Effector memory CD8-positive, alpha-beta T cell (primary cell): ENCODE results near the gene MSX1.
"Not testable (repeated sequence)": the region's sequence is repeated elsewhere in the genome, so short reads cannot be mapped to it uniquely, and the experiment has no call there.

ENCODE experiments used
- ATAC-seq: fragments of 150-1000 bp; cut with Tn5 transposase; replicated peaks from 2 replicates; pipeline ENCODE4 v1.10.0; 2021; ENCODE audit warnings: mild to moderate bottlenecking, moderate library complexity
- DNase-seq, 3 experiments: peaks; one replicate each; pipeline ENCODE4 v3.0.0; 2021
- H3K27ac Mint-ChIP-seq, 2 donors: one replicate each; pipeline ENCODE4 v1.8.0; 2022; ENCODE audit warnings: mild to moderate bottlenecking in 2 of 2, mixed read lengths in 2 of 2, moderate library complexity in 2 of 2
- H3K27me3 Mint-ChIP-seq, 2 donors: one replicate each; pipeline ENCODE4 v1.8.0; 2022; ENCODE audit warnings: mixed read lengths in 2 of 2
- H3K36me3 Mint-ChIP-seq: one replicate; pipeline ENCODE4 v1.8.0; 2022; ENCODE audit warnings: mild to moderate bottlenecking, moderate library complexity, mixed read lengths; ENCODE audit not compliant: insufficient read depth
- H3K4me1 Mint-ChIP-seq, 2 donors: one replicate each; pipeline ENCODE4 v1.8.0; 2022; ENCODE audit warnings: low read depth in 2 of 2, mixed read lengths in 2 of 2
- H3K4me3 Mint-ChIP-seq, 2 donors: one replicate each; pipeline ENCODE4 v1.8.0; 2022; ENCODE audit warnings: mild to moderate bottlenecking in 2 of 2, mixed read lengths in 2 of 2, moderate library complexity in 2 of 2
- H3K9me3 Mint-ChIP-seq, 2 donors: one replicate each; pipeline ENCODE4 v1.8.0; 2022; ENCODE audit warnings: mixed read lengths in 2 of 2
- total RNA-seq, 9 experiments: gene quantifications; one replicate each; lab custom pipeline; 2026; lab: John Stamatoyannopoulos, UW

MSX1 gene
- total RNA-seq: 0 to 0.84 (median 0.10) reads per million in 9 experiments

GRCh38 chr4:4859325-4859798 is at the start of gene MSX1:
MSX1 (plus strand) TSS chr4:4859665; CDS start chr4:4859900, 235 bp downstream.
- H3K36me3 Mint-ChIP-seq: peaks cover 7% of the 10 kb centered on the region
- peak within 1 kb of the TSS in 1 of 2 donors; percentile 44 for H3K27ac Mint-ChIP-seq
- DNase-seq (no peak), ATAC-seq (peak; percentile 56)
- H3K27me3 Mint-ChIP-seq: peaks cover 83 to 87% of the 10 kb centered on the region in 2 donors
- H3K4me3 Mint-ChIP-seq: peak within 1 kb of the TSS; percentile 82 to 83
- no peaks in the 10 kb centered on the region for H3K9me3 Mint-ChIP-seq
- H3K4me1 Mint-ChIP-seq: peaks cover 27 to 28% of the 10 kb centered on the region in 2 donors

- Mint-ChIP-seq H3K4me1 (no peaks in the 10 kb centered on the region), H3K9me3 (peaks cover 1 to 16% of the 10 kb centered on the region in 2 donors), H3K36me3 (no peaks in the 10 kb centered on the region), H3K27me3 (peaks cover 40 to 50% of the 10 kb centered on the region in 2 donors), H3K4me3 (no peak overlapping the region), H3K27ac (no peak overlapping the region)
- ATAC-seq: no peak
- no peak for DNase-seq
Measured at GRCh38 chr4:4810092-4810774, 49.2 kb upstream of the MSX1 start.

GRCh38 chr4:4810778-4811177 is 48.7 kb upstream of the MSX1 start:
- peaks cover 3 to 16% of the 10 kb centered on the region in 2 donors for H3K9me3 Mint-ChIP-seq
- no peak overlapping the region for H3K27ac Mint-ChIP-seq
- H3K4me3 Mint-ChIP-seq: no peak overlapping the region
- H3K36me3 Mint-ChIP-seq: no peaks in the 10 kb centered on the region
- no peak for DNase-seq
- H3K27me3 Mint-ChIP-seq: peaks cover 43 to 50% of the 10 kb centered on the region in 2 donors
- ATAC-seq: no peak
- H3K4me1 Mint-ChIP-seq: no peaks in the 10 kb centered on the region

- Mint-ChIP-seq H3K4me3 (no peak overlapping the region), H3K36me3 (no peaks in the 10 kb centered on the region), H3K27ac (no peak overlapping the region), H3K27me3 (peaks cover 43 to 53% of the 10 kb centered on the region in 2 donors), H3K9me3 (peaks cover 5 to 21% of the 10 kb centered on the region in 2 donors), H3K4me1 (no peaks in the 10 kb centered on the region)
- ATAC-seq (no peak), DNase-seq (no peak)
Measured at GRCh38 chr4:4812145-4812794, 47.2 kb upstream of the MSX1 start.

- Mint-ChIP-seq H3K4me1 (no peaks in the 10 kb centered on the region), H3K9me3 (peaks cover 10 to 11% of the 10 kb centered on the region in 2 donors), H3K36me3 (no peaks in the 10 kb centered on the region), H3K27ac (no peak overlapping the region), H3K4me3 (no peak overlapping the region), H3K27me3 (peaks cover 10 to 11% of the 10 kb centered on the region in 2 donors)
- no peak for ATAC-seq
- no peak for DNase-seq
Measured at GRCh38 chr4:4818415-4819212, 40.9 kb upstream of the MSX1 start.

- Mint-ChIP-seq H3K4me1 (no peaks in the 10 kb centered on the region), H3K27ac (no peak overlapping the region), H3K27me3 (peaks cover 6 to 9% of the 10 kb centered on the region in 2 donors), H3K9me3 (peaks cover 10 to 11% of the 10 kb centered on the region in 2 donors), H3K36me3 (no peaks in the 10 kb centered on the region), H3K4me3 (no peak overlapping the region)
- ATAC-seq (no peak), DNase-seq (no peak)
Measured at GRCh38 chr4:4819213-4819606, 40.3 kb upstream of the MSX1 start.

GRCh38 chr4:4820261-4820660 is 39.2 kb upstream of the MSX1 start:
- H3K27ac Mint-ChIP-seq: no peak overlapping the region

GRCh38 chr4:4820739-4821138 is 38.7 kb upstream of the MSX1 start:
- H3K27ac Mint-ChIP-seq: no peak overlapping the region
- no peaks in the 10 kb centered on the region for H3K36me3 Mint-ChIP-seq
- DNase-seq (no peak), ATAC-seq (no peak)
- H3K4me3 Mint-ChIP-seq: no peak overlapping the region
- peaks cover 2 to 9% of the 10 kb centered on the region in 2 donors for H3K27me3 Mint-ChIP-seq
- peaks cover 9 to 10% of the 10 kb centered on the region in 2 donors for H3K9me3 Mint-ChIP-seq
- no peaks in the 10 kb centered on the region for H3K4me1 Mint-ChIP-seq

More at GRCh38 chr4:4820261-4820660, 39.2 kb upstream of the MSX1 start:
- ATAC-seq (no peak), DNase-seq (no peak)
- Mint-ChIP-seq H3K4me3 (no peak overlapping the region), H3K27me3 (peaks cover 3 to 9% of the 10 kb centered on the region in 2 donors), H3K9me3 (peaks cover 9 to 10% of the 10 kb centered on the region in 2 donors), H3K36me3 (no peaks in the 10 kb centered on the region), H3K4me1 (no peaks in the 10 kb centered on the region)

- Mint-ChIP-seq H3K36me3 (no peaks in the 10 kb centered on the region), H3K27me3 (peaks cover 7 to 9% of the 10 kb centered on the region in 2 donors), H3K9me3 (peaks cover 10 to 12% of the 10 kb centered on the region in 2 donors), H3K27ac (no peak overlapping the region), H3K4me1 (no peaks in the 10 kb centered on the region), H3K4me3 (no peak overlapping the region)
- DNase-seq: no peak
- no peak for ATAC-seq
Measured at GRCh38 chr4:4821577-4821976, 37.9 kb upstream of the MSX1 start.

GRCh38 chr4:4822286-4822685 is 37.2 kb upstream of the MSX1 start:
- H3K36me3 Mint-ChIP-seq, DNase-seq, H3K9me3 Mint-ChIP-seq, H3K27me3 Mint-ChIP-seq, H3K4me3 Mint-ChIP-seq, H3K27ac Mint-ChIP-seq, H3K4me1 Mint-ChIP-seq, ATAC-seq: not testable (repeated sequence)

GRCh38 chr4:4823621-4824162 is 35.8 kb upstream of the MSX1 start:
- Mint-ChIP-seq H3K9me3 (peaks cover 0 to 9% of the 10 kb centered on the region in 2 donors), H3K4me3 (no peak overlapping the region), H3K27me3 (peaks cover 16 to 17% of the 10 kb centered on the region in 2 donors), H3K4me1 (no peaks in the 10 kb centered on the region), H3K36me3 (no peaks in the 10 kb centered on the region), H3K27ac (no peak overlapping the region)
- ATAC-seq (no peak), DNase-seq (no peak)

- Mint-ChIP-seq H3K9me3 (peaks cover 0 to 9% of the 10 kb centered on the region in 2 donors), H3K4me3 (no peak overlapping the region), H3K27ac (no peak overlapping the region), H3K36me3 (no peaks in the 10 kb centered on the region), H3K27me3 (peaks cover 21 to 22% of the 10 kb centered on the region in 2 donors), H3K4me1 (no peaks in the 10 kb centered on the region)
- no peak for DNase-seq
- no peak for ATAC-seq
Measured at GRCh38 chr4:4824232-4824631, 35.2 kb upstream of the MSX1 start.

GRCh38 chr4:4825431-4825830 is 34.0 kb upstream of the MSX1 start:
- no peak overlapping the region for H3K4me3 Mint-ChIP-seq
- no peak for ATAC-seq
- H3K4me1 Mint-ChIP-seq: no peaks in the 10 kb centered on the region
- peaks cover 27 to 28% of the 10 kb centered on the region in 2 donors for H3K27me3 Mint-ChIP-seq
- H3K27ac Mint-ChIP-seq: no peak overlapping the region
- H3K36me3 Mint-ChIP-seq: no peaks in the 10 kb centered on the region
- DNase-seq: no peak
- H3K9me3 Mint-ChIP-seq: peaks cover 0 to 9% of the 10 kb centered on the region in 2 donors
